IMR-90 (cell line): ENCODE results near the gene IL18RAP. TPM values are rescaled to one million over a fixed set of nuclear protein-coding genes. Genes with fewer than 3 reads are reported as not detected.

Experiments used
- ATAC-seq: fragments of 200-7000 bp; cut with Tn5 transposase; 2 replicates; pipeline ENCODE4 v1.9.1; 2020; ENCODE audit warnings: low read depth, mild to moderate bottlenecking, moderate library complexity
- BruUV-seq: library from RNA; stranded (reverse); fragments of 400-500 nt; replicated peaks from 2 replicates; lab custom pipeline; 2021; lab: Mats Ljungman, UMichigan
- CTCF ChIA-PET: fragments of 300-600 bp; formaldehyde crosslinking; extraction: SDS; loops from one replicate; lab custom pipeline; 2021; ENCODE audit warnings: antibody characterized with exemption; lab: Yijun Ruan, JAX
- POLR2A ChIA-PET: fragments of 300-600 bp; sonication (Branson Sonifier 250); formaldehyde crosslinking; loops from one replicate; lab custom pipeline; 2022; ENCODE audit warnings: antibody characterized with exemption; ENCODE audit not compliant: unreplicated experiment; lab: Charles Lee
- DNase-seq: peaks from one replicate; pipeline ENCODE4 v3.0.0; 2013
- H2AFZ ChIP-seq: replicated peaks from 2 replicates; pipeline ENCODE3; 2013; ENCODE audit warnings: low read length, mild to moderate bottlenecking; ENCODE audit not compliant: poor library complexity
- H2AK5ac ChIP-seq: 2 replicates; pipeline ENCODE4 v1.6.1; 2013; ENCODE audit warnings: low read depth, low read length, inconsistent platforms
- H2AK9ac ChIP-seq: replicated peaks from 2 replicates; pipeline ENCODE3; 2013; ENCODE audit warnings: mild to moderate bottlenecking, low read depth, low read length, moderate library complexity; ENCODE audit not compliant: poor library complexity
- H2BK120ac ChIP-seq: 2 replicates; pipeline ENCODE4 v1.6.1; 2013; ENCODE audit warnings: low read depth, low read length, inconsistent platforms
- H2BK15ac ChIP-seq: 3 replicates; pipeline ENCODE4 v1.6.1; 2013; ENCODE audit warnings: low read depth, low read length, inconsistent platforms
- H2BK20ac ChIP-seq: 2 replicates; pipeline ENCODE4 v1.6.1; 2013; ENCODE audit warnings: low read depth, mild to moderate bottlenecking, inconsistent platforms, low read length, moderate library complexity
- H2BK5ac ChIP-seq: 2 replicates; pipeline ENCODE4 v1.6.1; 2013; ENCODE audit warnings: mild to moderate bottlenecking, low read depth, low read length, inconsistent platforms; ENCODE audit not compliant: poor library complexity, severe bottlenecking
- H3K14ac ChIP-seq: replicated peaks from 2 replicates; pipeline ENCODE4 v1.6.1; 2013; ENCODE audit warnings: low read depth, low read length, inconsistent platforms
- H3K18ac ChIP-seq: 2 replicates; pipeline ENCODE4 v1.6.1; 2013; ENCODE audit warnings: low read depth, low read length, control low read depth
- H3K23ac ChIP-seq: 2 replicates; pipeline ENCODE4 v1.6.1; 2013; ENCODE audit warnings: low read depth, low read length, inconsistent platforms
- H3K27ac ChIP-seq: 2 replicates; pipeline ENCODE4 v1.5.1; 2013; ENCODE audit warnings: mild to moderate bottlenecking, control low read depth, low read length; ENCODE audit not compliant: insufficient read depth
- H3K27me3 ChIP-seq: 2 replicates; pipeline ENCODE4 v1.6.1; 2013; ENCODE audit warnings: low read length; ENCODE audit not compliant: control insufficient read depth, insufficient read depth
- H3K36me3 ChIP-seq: 2 replicates; pipeline ENCODE4 v1.6.1; 2013; ENCODE audit warnings: low read length, mixed read lengths; ENCODE audit not compliant: control insufficient read depth, insufficient read depth
- H3K4ac ChIP-seq: 2 replicates; pipeline ENCODE4 v1.6.1; 2013; ENCODE audit warnings: low read depth, low read length, inconsistent platforms
- H3K4me1 ChIP-seq: 2 replicates; pipeline ENCODE4 v1.6.1; 2013; ENCODE audit warnings: low read length, mixed read lengths; ENCODE audit not compliant: control insufficient read depth, insufficient read depth
- H3K4me2 ChIP-seq: 2 replicates; pipeline ENCODE4 v1.6.1; 2013; ENCODE audit warnings: low read depth, mild to moderate bottlenecking, control low read depth, low read length, moderate library complexity
- H3K4me3 ChIP-seq: 2 replicates; pipeline ENCODE4 v1.5.1; 2013; ENCODE audit warnings: low read depth, mild to moderate bottlenecking, control low read depth, low read length, moderate library complexity; ENCODE audit not compliant: insufficient read depth
- H3K56ac ChIP-seq: 2 replicates; pipeline ENCODE4 v1.6.1; 2013; ENCODE audit warnings: low read length, inconsistent platforms; ENCODE audit not compliant: insufficient read depth; ENCODE audit errors: extremely low read depth
- H3K79me1 ChIP-seq, 2 experiments: 2 replicates each; pipeline ENCODE4 v1.6.1; 2013; ENCODE audit warnings: low read length in 2 of 2, inconsistent platforms in 1 of 2, low read depth in 1 of 2
- H3K9ac ChIP-seq: 2 replicates; pipeline ENCODE4 v1.6.1; 2013; ENCODE audit warnings: low read depth, low read length, control low read depth
- H3K9me1 ChIP-seq: 2 replicates; pipeline ENCODE4 v1.6.1; 2013; ENCODE audit warnings: low read length, inconsistent platforms; ENCODE audit not compliant: insufficient read depth
- H3K9me3 ChIP-seq: 2 replicates; pipeline ENCODE4 v1.6.1; 2013; ENCODE audit warnings: low read length; ENCODE audit not compliant: control insufficient read depth, insufficient read depth
- H4K20me1 ChIP-seq: 2 replicates; pipeline ENCODE4 v1.6.1; 2013; ENCODE audit warnings: low read length, inconsistent platforms; ENCODE audit not compliant: insufficient read depth
- H4K5ac ChIP-seq: 2 replicates; pipeline ENCODE4 v1.6.1; 2013; ENCODE audit warnings: mild to moderate bottlenecking, low read depth, low read length, control low read depth
- H4K8ac ChIP-seq, 2 experiments: 2 replicates each; pipeline ENCODE4 v1.6.1; 2013; ENCODE audit warnings: low read depth in 2 of 2, low read length in 2 of 2, control low read depth in 1 of 2, inconsistent platforms in 1 of 2
- H4K91ac ChIP-seq: 2 replicates; pipeline ENCODE4 v1.6.1; 2013; ENCODE audit warnings: low read depth, low read length, inconsistent platforms; ENCODE audit not compliant: insufficient read depth
- FOS ChIP-seq: fragments of 150-350 bp; IDR thresholded peaks from 2 replicates; pipeline ENCODE4 v1.6.1; 2016; ENCODE audit warnings: low read depth, low read length
- MAFK ChIP-seq: IDR thresholded peaks from 2 replicates; pipeline ENCODE4 v1.6.1; 2012; ENCODE audit warnings: low read depth, low read length, improper control_type of control experiment
- WGBS, 2 experiments: methylation state at CpG; one replicate each; pipeline versions ENCODE4 v1.1.5 to v1.1.7; 2013; ENCODE audit warnings: missing lambda C conversion rate in 2 of 2; ENCODE audit not compliant: insufficient read length in 1 of 2; ENCODE audit errors: extremely low coverage in 2 of 2; 5-methylcytosine and 5-hydroxymethylcytosine counted together
- dilution Hi-C: fragments of 300-500 bp; cut with HindIII; formaldehyde crosslinking; loops from one replicate; pipeline ENCODE4 v1.14.3; 2018; ENCODE audit warnings: low sequenced_read_pairs; ENCODE audit not compliant: unreplicated experiment
- in situ Hi-C: fragments of 300-500 bp; cut with MboI; formaldehyde crosslinking; loops from 3 replicates; pipeline ENCODE4 v1.14.3; 2019; ENCODE audit warnings: low sequenced_read_pairs, inconsistent platforms, mixed read lengths
- intact Hi-C: fragments of 100-400 bp; cut with micrococcal nuclease; formaldehyde crosslinking; loops from 2 replicates; pipeline ENCODE4 v1.10.0; 2022
- polyA plus RNA-seq, 3 experiments: library from polyadenylated mRNA; depleted of rRNA; stranded (reverse); fragments of >200 nt; gene quantifications; 2 replicates each; pipeline ENCODE4 v1.2.3, GENCODE V29; 2012; ENCODE audit warnings: low replicate concordance in 1 of 3
- total RNA-seq: library from RNA; depleted of rRNA; stranded (reverse); fragments of >200 nt; gene quantifications from 2 replicates; pipeline ENCODE4 v1.2.3, GENCODE V29; 2012

IL18RAP gene
- total and polyA plus RNA-seq, 2 of the 4 experiments (the other 2 are of a cell fraction): not detected

DNA sequence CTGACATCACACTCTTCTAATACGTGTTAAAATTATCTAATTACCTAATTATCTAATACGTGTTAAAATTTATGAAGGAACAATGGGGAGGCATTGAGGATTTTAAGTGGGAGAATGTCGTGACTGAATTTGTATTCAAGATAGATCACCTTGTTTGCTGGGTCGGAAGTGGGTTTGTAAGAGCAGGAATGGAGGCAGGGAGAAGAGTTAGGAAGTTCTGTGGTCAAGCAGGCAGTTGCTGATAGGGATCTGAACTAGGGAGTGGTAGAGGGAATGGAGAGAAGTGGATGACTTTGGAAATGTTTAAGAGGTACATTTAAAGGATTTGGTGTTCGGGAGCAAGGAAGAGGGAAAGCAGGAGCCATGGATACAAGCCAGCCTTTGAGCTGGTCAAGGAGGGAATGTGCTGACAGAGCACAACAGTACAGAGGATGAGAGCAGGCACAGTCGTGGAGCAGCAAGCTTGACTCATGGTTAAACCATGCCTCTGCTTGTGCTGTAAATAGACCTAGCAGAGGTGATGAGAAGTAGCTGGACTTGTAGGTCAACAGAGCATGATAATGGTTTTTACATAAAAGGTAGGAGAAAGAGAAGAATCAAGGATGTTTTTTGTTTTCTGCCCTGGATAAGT, 16.2 kb downstream of the IL18RAP start:
- peak; percentile 90 for ATAC-seq

More for the DNA sequence above, 16.2 kb downstream of the IL18RAP start:
- in situ Hi-C loops (no loop called here), intact Hi-C loops (no loop called here), dilution Hi-C loops (no loop called here)
- no peak overlapping the region for H3K9ac ChIP-seq
- no peak overlapping the region for H2BK20ac ChIP-seq
- no peak overlapping the region for H2AFZ ChIP-seq
- H3K4me1 ChIP-seq: 0 out of 2 replicates have a peak, but pooled peaks cover 2% of the 10 kb centered on the region
- no peak overlapping the region for H3K23ac ChIP-seq
- no peak overlapping the region for H3K4me3 ChIP-seq
- H2AK5ac ChIP-seq: no peak overlapping the region
- ChIA-PET POLR2A (no interaction called here), CTCF (interaction anchor here (1.0 kb wide), 1 partner anchor 19 kb away, joined by 3 read pairs; no protein-coding TSS in a partner anchor)
- no peak overlapping the region for H3K27ac ChIP-seq
- no peak overlapping the region for H4K91ac ChIP-seq
- no peaks in the 10 kb centered on the region for H3K9me1 ChIP-seq
- no peak overlapping the region for H3K18ac ChIP-seq
- no peak overlapping the region for H2BK120ac ChIP-seq
- H3K4ac ChIP-seq: no peak overlapping the region
- no peaks in the 10 kb centered on the region for H4K20me1 ChIP-seq
- H4K5ac ChIP-seq: no peak overlapping the region
- H3K56ac ChIP-seq: no peak overlapping the region
- no peak overlapping the region for H3K4me2 ChIP-seq
- no peak overlapping the region for H2AK9ac ChIP-seq
- peak; percentile 74 for DNase-seq
- H3K9me3 ChIP-seq: no peaks in the 10 kb centered on the region
- H2BK5ac ChIP-seq: no peak overlapping the region
- no peak overlapping the region for H4K8ac ChIP-seq
- no peaks in the 10 kb centered on the region for H3K79me1 ChIP-seq
- TF ChIP-seq FOS (no peak), MAFK (peak; percentile 94)
- BruUV-seq: no TSS peak
- H2BK15ac ChIP-seq: no peak overlapping the region
- H3K14ac ChIP-seq: no peak overlapping the region
- H3K36me3 ChIP-seq: no peaks in the 10 kb centered on the region
- 64% methylated on average over 2 of the region's 6 CpGs; no CpG with 5 or more reads in 1 of the 2 experiments for WGBS, 2 experiments
- no peaks in the 10 kb centered on the region; the same call in 1 of the 2 replicates for H3K27me3 ChIP-seq
